GM19239 (cell line): ENCODE results near the gene ANXA1.

Experiments used
- DNase-seq: peaks from one replicate; pipeline ENCODE4 v3.0.0; 2011; ENCODE audit warnings: low spot score; ENCODE audit not compliant: insufficient read length
- FAIRE-seq: peaks from 2 replicates; lab custom pipeline; 2011; peaks lifted over from hg19 to GRCh38; lab: Jason Lieb, UNC

ANXA1 gene

GRCh38 chr9:73199886-73200285 lies 48.2 kb downstream of the ANXA1 start:
- DNase-seq = no peak
- FAIRE-seq = no peak

DNA sequence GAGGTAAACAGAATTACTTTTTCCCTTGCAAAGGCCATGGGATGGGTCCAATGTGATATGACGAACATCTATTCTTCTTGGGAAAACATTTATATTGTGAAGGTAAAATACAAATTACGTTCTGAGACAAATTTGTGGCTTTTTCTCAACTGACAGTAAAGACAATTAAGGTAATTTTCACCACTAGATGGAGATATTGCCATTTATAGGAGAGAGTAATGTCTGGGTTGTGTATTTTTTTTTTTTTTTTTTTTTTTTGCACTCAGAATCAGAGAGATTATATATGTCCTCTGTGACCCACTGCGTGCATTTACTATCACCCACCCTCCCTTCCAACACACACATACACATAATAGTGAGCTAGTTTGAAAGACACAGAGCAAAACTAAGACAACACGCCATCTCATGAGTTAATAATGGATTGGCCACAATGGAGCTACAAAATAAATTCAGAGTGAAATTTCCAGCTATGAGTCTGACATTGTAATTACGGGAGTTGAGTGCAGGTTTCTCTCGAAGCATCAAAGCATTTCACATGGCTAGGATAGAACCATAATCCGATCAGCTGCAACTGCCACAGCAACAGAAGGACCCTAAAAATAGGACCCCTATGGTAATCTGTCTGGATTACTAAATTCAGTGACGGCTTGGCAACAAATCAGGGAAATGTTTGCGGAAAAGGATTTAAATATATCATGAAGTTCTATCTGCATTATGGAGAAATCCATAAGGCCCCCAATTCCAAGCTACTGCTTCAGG lies 49.2 kb downstream of the ANXA1 start:
- FAIRE-seq = no peak
- DNase-seq = no peak

DNA sequence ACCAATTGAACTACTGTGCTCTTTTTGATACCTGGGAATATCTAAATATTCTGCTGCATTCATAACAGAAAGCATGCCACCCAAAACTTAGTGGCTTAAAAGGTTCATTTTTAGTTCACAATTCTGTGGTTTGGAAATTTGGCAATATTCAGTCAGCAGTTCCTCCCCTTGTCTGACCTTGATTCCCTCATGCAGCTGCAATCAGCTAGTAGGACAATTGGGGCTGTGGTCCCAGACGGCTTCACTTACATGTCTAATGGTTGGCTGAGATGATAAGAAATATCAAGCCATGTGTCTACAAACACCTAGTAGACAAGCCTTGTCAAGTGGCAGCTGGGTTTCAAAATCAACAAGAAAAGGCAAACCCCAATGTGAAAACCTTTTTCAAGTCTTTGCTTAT lies 51.3 kb downstream of the ANXA1 start:
- DNase-seq (no peak), FAIRE-seq (no peak)

DNA sequence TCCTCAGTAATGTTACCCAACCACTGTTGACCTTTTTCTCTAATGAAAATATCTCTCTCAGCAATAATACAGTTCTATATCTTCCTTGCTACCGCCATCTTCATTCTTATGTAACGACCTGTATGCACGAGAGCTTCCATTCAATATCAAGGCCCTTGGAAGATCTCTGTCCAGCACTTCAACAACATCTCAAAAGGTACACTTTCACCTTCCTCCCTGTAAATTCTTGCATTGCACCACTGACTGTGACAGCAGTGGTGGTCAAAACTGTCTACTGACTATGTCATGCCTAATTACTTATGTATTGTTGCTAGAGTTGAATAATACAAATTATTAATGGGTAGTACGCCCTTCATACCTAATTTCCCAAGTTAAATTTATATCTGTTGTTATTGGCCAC lies 53.3 kb downstream of the ANXA1 start:
- DNase-seq (no peak), FAIRE-seq (no peak)

- FAIRE-seq (no peak), DNase-seq (no peak)
These were observed 55.2 kb downstream of the ANXA1 start for GRCh38 chr9:73206851-73207250.

DNA sequence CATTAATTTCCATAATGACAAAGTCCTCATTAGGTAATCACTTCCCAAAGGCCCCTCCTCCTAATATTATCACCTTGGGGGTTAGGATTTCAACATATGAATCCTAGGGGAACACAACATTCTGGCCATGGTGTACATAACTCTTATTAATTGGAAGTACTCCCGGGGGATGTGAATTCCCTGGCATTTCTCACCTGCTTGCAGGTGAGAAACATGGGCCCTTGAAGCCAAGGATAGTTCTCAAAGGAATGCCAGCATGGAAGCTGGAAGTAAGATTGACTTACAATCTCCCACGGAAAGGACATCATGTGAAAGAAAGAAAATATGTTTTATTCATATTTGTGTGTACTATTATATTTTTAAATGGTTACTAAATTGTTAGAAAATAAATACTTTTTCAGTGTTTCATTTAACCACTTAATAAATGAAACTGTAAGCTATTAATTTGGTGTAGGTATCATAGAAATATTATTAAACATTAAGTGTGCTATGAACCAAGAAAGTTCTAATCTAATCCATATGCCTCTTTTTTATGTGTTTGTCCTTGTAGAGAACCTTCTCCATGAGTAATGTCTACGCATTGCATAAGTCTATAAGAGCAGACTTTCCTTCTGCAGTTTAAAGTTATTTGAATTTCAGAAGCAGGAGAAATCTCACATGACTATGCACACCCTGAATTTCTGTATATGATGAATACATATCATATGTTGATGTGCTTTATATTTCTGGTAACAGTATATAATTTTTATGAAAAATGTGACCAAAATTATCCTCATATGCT lies 59.4 kb downstream of the ANXA1 start:
- DNase-seq (no peak), FAIRE-seq (no peak)

GRCh38 chr9:73213300-73213699 lies 61.6 kb downstream of the ANXA1 start:
- no peak for FAIRE-seq
- no peak for DNase-seq

- no peak for FAIRE-seq
- DNase-seq = no peak
These were observed 63.6 kb downstream of the ANXA1 start for GRCh38 chr9:73215249-73215648.

DNA sequence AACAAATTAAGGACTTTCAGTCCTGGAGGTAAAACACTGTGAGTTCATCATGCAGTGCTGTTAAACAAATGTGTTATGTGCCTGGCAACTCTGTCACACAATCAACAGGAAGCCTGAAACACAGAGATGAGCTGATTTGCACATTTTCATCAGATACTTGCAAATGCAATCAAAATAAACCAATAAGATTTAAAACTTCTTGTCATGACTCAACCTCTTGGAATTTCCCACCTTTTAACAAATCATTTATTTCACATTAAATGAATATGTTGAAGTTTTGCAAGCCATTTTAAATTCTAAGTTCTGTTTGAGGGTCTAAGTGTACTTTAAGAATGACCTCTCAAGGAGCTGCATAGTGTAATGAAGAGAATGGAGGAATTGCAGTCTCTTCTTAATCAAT lies 64.4 kb downstream of the ANXA1 start:
- DNase-seq = no peak

More for the DNA sequence above, 64.4 kb downstream of the ANXA1 start:
- no peak for FAIRE-seq
